GM10266 (cell line): Measurements from ENCODE around the gene PAK6.

ENCODE experiments used
- DNase-seq: peaks from one replicate; pipeline ENCODE4 v3.0.0; 2012; ENCODE audit errors: extremely low spot score
- TF ChIP-seq, protein P1 (sequence below): IDR thresholded peaks from 2 replicates; pipeline ENCODE4 v1.5.1; 2012; ENCODE audit warnings: mild to moderate bottlenecking, low read depth; ENCODE audit not compliant: control insufficient read depth, insufficient read depth; ENCODE audit errors: missing control alignments

PAK6 gene

GRCh38 chr15:40300367-40300766, 61.5 kb downstream of the PAK6 start:
- TF ChIP-seq, protein P1, sequence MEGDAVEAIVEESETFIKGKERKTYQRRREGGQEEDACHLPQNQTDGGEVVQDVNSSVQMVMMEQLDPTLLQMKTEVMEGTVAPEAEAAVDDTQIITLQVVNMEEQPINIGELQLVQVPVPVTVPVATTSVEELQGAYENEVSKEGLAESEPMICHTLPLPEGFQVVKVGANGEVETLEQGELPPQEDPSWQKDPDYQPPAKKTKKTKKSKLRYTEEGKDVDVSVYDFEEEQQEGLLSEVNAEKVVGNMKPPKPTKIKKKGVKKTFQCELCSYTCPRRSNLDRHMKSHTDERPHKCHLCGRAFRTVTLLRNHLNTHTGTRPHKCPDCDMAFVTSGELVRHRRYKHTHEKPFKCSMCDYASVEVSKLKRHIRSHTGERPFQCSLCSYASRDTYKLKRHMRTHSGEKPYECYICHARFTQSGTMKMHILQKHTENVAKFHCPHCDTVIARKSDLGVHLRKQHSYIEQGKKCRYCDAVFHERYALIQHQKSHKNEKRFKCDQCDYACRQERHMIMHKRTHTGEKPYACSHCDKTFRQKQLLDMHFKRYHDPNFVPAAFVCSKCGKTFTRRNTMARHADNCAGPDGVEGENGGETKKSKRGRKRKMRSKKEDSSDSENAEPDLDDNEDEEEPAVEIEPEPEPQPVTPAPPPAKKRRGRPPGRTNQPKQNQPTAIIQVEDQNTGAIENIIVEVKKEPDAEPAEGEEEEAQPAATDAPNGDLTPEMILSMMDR: no peak
- no peak for DNase-seq

GRCh38 chr15:40300771-40301170, 61.9 kb downstream of the PAK6 start:
- TF ChIP-seq, protein P1: no peak
- DNase-seq: no peak

DNA sequence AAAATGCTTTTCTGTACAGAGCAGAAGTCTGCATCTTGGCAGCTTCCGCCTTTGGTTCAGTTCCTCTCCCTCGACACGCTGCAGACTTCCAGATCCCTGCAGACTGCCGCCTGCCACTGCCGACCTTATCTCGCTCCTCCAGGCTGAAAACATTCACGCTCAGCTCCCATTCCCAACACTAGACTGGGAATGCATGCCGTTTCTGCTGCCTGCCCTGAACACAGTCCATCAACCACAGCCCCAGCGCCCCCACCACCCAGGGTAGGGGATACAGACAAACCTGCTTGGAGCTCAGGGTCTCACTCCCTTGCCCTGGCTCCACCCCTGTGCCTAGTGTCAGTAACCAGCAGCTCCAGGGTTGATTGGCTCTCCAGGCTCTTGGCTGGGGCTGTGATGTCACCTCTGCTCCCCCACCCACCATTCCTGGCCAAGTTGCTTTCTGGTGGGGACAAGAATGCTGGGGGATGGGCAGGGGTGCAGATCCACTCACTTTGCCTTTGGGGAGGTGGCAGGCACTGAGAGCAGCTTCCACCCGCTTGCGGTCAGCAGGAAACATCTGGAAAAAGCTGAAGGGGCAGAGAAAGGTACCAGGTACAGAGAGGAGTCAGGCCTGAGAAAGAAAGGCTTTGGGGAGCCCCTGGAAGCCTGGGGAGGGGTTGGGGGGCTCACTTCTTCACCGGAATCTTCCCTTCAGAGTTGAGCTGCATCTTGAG, 62.8 kb downstream of the PAK6 start:
- DNase-seq: no peak
- TF ChIP-seq, protein P1: no peak

GRCh38 chr15:40302288-40302886, 63.5 kb downstream of the PAK6 start:
- DNase-seq: no peak
- TF ChIP-seq, protein P1: no peak

DNA sequence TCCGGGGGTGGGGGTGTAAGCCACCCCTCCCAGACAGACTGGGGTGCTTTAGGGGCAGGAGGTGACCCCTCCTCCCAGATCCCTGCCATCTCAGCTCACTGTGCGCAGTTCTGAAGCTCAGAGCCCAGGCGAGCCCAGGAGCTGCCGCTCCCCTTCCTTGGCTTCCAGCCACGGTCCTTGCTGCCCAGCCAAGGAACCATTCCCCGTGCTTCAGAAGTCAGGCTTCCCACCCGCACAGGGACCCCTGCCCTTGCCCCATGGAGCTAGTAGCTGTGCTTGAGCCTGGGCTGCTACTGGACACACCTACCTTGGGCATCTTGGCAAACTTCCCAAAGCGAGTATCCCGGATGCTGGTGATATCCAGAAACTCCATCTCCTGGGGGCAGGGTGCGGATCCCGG, 64.1 kb downstream of the PAK6 start:
- DNase-seq: no peak
- TF ChIP-seq, protein P1: no peak

- DNase-seq: no peak
- TF ChIP-seq, protein P1: no peak
Observed at GRCh38 chr15:40303576-40303975, 64.7 kb downstream of the PAK6 start.

GRCh38 chr15:40305281-40305680, 66.4 kb downstream of the PAK6 start:
- TF ChIP-seq, protein P1: no peak
- DNase-seq: no peak
